GM12891 (cell line): ENCODE measurements around the gene RPS21.

Experiments
- PAX5 ChIP-seq: IDR thresholded peaks from 2 replicates; pipeline ENCODE4 v1.6.1; 2011; ENCODE audit warnings: low read length, moderate library complexity, mild to moderate bottlenecking; ENCODE audit not compliant: insufficient read depth, severe bottlenecking
- POLR2A ChIP-seq: IDR thresholded peaks from 2 replicates; pipeline ENCODE4 v1.6.1; 2011; ENCODE audit warnings: low read depth, low read length, control low read depth
- POLR2AphosphoS5 ChIP-seq: IDR thresholded peaks from 2 replicates; pipeline ENCODE4 v1.6.1; 2011; ENCODE audit warnings: low read depth, low read length, control low read depth
- TAF1 ChIP-seq: IDR thresholded peaks from 2 replicates; pipeline ENCODE4 v1.6.1; 2011; ENCODE audit warnings: low read depth, low read length, control low read depth

DNA sequence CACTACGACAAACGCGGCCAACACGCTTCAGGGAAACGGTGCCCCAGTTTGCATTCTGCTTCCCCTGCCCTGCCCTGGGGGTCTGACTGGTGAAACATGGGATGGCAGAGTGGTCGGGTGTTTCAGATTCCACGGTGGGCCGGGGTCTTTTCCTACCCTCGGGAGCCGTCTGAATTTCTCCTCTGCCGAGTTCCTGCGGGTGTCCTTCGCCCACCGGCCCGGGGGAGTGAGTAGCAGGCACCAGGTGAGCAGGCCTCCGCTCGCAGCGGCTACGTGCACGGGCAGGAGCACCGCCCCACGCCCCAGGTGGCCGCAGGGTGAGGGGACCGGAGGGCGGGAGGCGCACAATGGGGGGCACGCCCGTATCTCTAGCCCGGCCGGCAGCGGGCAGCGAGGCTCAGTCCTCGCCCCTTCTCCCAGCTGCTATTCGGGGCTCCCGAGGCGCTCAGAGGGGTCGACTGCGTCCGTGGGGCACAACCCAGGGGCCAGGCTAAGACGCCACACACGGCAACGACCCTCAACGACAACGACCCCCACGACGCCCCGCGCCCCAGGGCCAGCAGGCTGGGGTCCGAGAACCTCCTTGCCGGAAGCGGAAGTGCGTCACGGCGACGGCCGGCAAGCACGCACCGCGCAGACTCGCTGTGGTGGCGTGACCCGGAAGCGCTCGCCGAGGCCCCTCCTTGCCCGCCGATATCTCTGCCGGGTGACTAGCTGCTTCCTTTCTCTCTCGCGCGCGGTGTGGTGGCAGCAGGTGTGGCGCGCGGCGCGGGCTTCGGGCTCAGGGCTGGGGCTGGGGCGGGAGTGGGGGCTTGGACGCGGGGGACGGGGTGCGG lies at the start of gene RPS21:
- TF ChIP-seq POLR2AphosphoS5 (peak; percentile 93), POLR2A (peak; percentile 90), TAF1 (peak; percentile 88), PAX5 (no peak)
